NCI-H345 treated with DMSO at 0.1 percent for 48 hours (cell line): ENCODE measurements around the gene AHNAK.
"Not testable (repeated sequence)": the region's sequence is repeated elsewhere in the genome, so short reads cannot be mapped to it uniquely, and the experiment has no call there.

Source experiments
- DNase-seq: peaks from one replicate; lab custom pipeline; 2025; ENCODE audit not compliant: unreplicated experiment; lab: John Stamatoyannopoulos, UW

AHNAK gene

GRCh38 chr11:62461740-62462507 is 84.7 kb downstream of the AHNAK start:
- no peak for DNase-seq

- DNase-seq, result no peak
Observed at GRCh38 chr11:62459080-62459479, 87.5 kb downstream of the AHNAK start.

GRCh38 chr11:62458212-62459002 is 88.2 kb downstream of the AHNAK start:
- DNase-seq, result no peak

- DNase-seq, result no peak
Observed at GRCh38 chr11:62457478-62457877, 89.1 kb downstream of the AHNAK start.

DNA sequence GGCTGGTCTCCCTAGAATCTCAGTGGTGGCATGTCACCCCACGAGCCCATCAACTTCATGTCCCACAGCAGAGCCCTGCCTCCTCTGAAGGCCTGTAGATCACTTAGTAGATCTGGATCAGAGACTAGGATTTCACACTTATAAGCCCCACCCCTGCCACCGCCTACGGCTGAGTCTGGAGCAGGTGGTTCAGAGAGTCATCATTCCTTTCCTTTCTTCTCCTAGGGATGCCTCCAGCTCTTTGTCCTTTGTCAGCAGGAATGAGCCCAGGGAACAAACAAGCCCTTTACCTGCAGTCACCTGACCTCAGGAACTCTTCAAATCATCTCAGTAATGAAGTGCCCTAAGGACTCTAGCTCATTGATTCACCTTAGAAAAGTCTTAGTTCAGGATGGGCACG is 90.0 kb downstream of the AHNAK start:
- peak; percentile 36 for DNase-seq

DNA sequence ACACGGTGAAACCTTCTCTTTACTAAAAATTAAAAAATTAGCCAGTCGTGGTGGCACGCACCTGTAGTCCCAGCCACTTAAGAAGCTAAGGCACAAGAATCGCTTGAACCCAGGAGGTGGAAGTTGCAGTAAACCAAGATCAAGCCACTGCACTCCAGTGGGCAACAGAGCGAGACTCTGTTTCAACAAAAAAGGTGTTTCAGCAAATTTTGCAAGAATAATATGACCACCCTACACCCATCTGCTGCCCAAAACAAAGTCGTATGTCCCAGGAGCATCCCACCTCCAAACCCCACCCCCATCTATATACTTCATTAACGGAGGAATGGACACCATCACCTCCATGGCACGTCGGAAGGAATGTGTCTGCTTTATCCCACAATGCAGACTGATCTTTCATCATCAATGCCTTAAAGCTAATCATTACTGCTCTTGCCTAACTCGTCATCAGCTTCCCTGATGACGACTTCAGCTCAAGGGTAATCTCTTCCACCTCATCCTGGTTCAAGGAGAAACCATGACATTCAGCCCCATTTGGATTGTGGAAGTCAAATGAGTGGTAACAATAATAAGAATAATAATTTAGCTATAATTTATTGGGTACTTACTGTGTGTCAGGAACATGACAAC is 93.7 kb downstream of the AHNAK start:
- no peak for DNase-seq

GRCh38 chr11:62452261-62452660 is 94.3 kb downstream of the AHNAK start:
- DNase-seq, result no peak

DNA sequence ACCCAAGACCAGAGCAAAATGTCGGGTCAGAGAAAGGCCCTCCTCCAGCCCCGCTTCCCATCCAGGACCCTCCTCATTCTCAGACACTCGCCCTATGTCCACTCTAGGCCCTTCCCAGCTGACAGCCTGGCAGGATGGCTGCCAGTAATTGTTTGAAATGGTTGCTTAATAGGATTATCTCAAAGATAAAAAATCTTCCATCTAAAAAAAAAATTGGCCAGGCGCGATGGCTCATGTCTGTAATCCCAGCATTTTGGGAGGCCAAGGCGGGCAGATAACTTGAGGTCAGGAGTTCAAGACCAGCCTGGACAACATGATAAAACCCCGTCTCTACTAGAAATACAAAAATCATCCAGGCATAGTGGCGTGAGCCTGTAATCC is 95.4 kb downstream of the AHNAK start:
- DNase-seq, result no peak

DNA sequence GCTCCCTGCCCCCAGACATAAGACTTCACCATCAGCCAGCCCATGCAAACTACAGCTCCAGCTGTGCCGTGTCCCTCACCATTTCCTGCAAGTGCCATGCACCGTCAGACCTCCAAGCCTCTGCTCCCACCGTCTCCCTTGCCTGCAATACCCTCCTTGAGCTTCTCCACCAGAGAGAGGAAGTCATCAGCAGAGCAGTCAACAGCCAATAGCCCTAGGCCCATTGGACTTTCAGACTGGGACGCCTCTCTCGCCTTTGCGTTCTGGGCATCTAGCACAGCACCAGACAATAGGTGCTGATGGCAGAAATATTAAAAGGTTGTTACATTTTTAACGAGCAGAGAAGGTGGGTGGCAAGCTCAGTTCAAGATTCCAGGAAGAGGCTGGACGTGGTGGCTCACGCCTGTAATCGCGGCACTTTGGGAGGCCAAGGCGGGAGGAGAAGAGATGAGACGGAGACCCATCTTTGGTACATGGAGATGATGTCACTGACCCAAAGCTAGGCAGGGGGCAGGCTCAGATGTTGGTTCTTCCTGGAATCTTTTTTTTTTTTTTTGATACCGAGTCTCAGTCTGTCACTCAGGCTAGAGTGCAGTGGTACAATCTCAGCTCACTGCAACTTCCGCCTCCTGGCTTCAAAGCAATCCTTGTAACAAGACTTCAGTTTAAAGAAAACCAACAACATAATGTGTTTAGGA is 95.9 kb downstream of the AHNAK start:
- no peak for DNase-seq

- DNase-seq, result not testable (repeated sequence)
Observed at GRCh38 chr11:62449912-62450311, 96.7 kb downstream of the AHNAK start.

- no peak for DNase-seq
Observed at GRCh38 chr11:62449451-62449851, 97.2 kb downstream of the AHNAK start.

DNA sequence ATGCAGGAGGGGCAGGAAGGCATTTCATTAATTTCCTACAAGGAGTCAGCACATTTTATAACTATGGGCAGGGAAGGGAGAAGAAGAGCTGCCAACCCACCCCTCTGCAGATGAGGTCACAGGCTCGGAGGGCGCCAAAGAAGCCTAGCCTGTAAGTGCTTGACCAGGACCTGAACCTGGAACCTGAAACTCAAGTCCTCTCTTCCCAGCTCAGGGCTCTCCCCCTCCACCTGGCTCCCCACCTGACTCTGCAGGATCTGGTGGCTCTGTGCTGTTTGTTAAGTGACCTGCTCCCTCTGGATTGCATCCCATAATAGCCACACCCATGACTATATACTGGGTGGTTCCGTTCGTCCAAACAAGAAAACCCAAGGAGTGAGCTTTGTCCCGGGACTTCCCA is 100.5 kb downstream of the AHNAK start:
- no peak for DNase-seq

DNA sequence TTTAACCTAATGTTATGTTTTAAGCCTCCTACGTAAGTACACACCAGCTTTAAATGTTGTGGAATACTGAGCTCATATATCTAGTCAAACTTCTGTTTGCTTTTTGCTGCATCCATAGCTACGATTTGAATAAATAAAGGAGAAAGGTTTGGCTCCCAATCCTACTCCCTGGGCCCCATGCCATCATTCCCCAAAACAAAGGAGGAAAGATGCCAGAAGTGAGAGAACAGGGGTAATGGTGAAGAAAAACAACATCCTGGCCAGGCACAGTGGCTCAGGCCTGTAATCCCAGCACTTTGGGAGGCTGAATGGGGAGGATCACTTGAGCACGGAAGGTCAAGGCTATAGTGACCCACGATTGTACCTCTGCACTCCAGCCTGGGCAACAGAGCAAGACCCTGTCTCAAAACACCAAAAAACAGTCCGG is 101.3 kb downstream of the AHNAK start:
- DNase-seq, result no peak

GRCh38 chr11:62444835-62445234 is 101.8 kb downstream of the AHNAK start:
- DNase-seq, result no peak

GRCh38 chr11:62444236-62444833 is 102.3 kb downstream of the AHNAK start:
- peak; percentile 43 for DNase-seq

DNA sequence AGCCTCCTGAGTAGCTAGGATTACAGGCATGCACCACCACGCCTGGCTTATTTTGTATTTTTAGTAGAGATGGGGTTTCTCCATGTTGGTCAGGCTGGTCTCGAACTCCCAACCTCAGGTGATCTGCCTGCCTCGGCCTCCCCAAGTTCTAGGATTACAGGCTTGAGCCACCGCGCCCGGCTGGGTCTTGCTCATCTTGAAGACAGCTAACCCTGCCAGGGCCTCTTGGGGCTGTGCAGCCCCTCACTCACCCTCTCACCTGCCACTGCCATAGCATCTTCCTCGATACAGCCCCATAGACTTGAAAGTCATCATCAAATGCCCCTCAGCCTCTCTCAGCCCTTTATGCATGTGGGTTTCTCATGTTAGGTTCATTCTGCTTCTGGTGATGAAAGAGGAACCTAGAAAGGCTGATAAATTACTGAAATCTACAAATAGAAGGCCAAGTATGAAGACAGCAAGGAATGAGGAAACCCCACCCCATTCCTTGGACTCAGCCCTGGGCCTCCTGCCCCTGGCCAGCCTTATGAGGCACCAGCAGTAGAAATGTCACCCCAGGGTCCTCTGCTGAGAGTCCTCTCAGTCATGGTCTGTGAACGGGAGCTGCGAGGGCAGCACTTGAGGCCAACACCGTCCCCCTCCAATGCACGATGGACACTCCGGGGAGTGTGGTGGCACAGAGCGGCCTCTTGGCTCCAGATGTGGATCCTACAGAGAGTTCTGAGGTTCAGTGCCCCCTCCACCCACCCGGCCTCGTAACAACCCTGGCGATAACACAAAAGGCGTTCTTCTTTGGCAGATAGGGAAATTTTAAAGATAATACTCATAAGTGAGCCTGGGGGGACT is 103.0 kb downstream of the AHNAK start:
- DNase-seq, result no peak

- DNase-seq, result no peak
Observed at GRCh38 chr11:62439785-62440602, 106.6 kb downstream of the AHNAK start.

GRCh38 chr11:62438641-62439040 is 108.0 kb downstream of the AHNAK start:
- no peak for DNase-seq

- no peak for DNase-seq
Observed at GRCh38 chr11:62437616-62438015, 109.0 kb downstream of the AHNAK start.
